Measurements from ENCODE around the gene C12orf76.

DNA sequence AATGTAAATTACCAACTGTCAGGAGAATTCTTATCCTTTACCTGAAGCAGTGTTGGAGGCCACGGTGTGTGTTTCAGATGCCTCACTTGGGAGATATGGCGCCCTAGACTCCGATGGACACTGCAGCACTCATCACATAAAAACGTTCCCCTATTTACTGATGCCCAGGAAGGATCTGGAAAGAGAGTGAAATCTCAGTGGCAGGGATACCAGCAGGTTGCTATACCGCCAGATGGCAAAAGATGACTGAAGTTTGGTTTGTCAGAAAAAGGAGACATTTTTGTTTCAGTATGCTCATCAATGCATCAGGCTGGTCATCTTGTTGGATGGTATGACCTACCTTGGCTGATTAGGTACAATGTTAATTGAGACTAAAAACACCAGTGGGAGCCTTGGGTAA lies 56.7 kb downstream of the C12orf76 start:
- TF ChIP-seq, protein P1, sequence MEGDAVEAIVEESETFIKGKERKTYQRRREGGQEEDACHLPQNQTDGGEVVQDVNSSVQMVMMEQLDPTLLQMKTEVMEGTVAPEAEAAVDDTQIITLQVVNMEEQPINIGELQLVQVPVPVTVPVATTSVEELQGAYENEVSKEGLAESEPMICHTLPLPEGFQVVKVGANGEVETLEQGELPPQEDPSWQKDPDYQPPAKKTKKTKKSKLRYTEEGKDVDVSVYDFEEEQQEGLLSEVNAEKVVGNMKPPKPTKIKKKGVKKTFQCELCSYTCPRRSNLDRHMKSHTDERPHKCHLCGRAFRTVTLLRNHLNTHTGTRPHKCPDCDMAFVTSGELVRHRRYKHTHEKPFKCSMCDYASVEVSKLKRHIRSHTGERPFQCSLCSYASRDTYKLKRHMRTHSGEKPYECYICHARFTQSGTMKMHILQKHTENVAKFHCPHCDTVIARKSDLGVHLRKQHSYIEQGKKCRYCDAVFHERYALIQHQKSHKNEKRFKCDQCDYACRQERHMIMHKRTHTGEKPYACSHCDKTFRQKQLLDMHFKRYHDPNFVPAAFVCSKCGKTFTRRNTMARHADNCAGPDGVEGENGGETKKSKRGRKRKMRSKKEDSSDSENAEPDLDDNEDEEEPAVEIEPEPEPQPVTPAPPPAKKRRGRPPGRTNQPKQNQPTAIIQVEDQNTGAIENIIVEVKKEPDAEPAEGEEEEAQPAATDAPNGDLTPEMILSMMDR (conservative IDR thresholded peaks at IDR 0.05; ENCODE audit: low read depth in 2 of 2), result no peak
- TF ChIP-seq ZNF114 (CRISPR knock-in tag; IDR thresholded peaks at IDR 0.05) (no peak), EZH2phosphoT487 (IDR thresholded peaks at IDR 0.05; ENCODE audit: unreplicated experiment) (no peak), JUNB (IDR thresholded peaks at IDR 0.05; ENCODE audit: unreplicated experiment) (no peak), POLR2AphosphoS5 (IDR thresholded peaks at IDR 0.05; ENCODE audit: low read depth) (no peak), EZH2 (IDR thresholded peaks at IDR 0.05; ENCODE audit: low read depth, unreplicated experiment) (no peak), CREB1 (CRISPR knock-in tag; IDR thresholded peaks at IDR 0.05; ENCODE audit: low read depth) (no peak)
- TF ChIP-seq, protein P2, sequence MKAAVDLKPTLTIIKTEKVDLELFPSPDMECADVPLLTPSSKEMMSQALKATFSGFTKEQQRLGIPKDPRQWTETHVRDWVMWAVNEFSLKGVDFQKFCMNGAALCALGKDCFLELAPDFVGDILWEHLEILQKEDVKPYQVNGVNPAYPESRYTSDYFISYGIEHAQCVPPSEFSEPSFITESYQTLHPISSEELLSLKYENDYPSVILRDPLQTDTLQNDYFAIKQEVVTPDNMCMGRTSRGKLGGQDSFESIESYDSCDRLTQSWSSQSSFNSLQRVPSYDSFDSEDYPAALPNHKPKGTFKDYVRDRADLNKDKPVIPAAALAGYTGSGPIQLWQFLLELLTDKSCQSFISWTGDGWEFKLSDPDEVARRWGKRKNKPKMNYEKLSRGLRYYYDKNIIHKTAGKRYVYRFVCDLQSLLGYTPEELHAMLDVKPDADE (IDR thresholded peaks at IDR 0.05), result no peak
- TF ChIP-seq, protein P3, sequence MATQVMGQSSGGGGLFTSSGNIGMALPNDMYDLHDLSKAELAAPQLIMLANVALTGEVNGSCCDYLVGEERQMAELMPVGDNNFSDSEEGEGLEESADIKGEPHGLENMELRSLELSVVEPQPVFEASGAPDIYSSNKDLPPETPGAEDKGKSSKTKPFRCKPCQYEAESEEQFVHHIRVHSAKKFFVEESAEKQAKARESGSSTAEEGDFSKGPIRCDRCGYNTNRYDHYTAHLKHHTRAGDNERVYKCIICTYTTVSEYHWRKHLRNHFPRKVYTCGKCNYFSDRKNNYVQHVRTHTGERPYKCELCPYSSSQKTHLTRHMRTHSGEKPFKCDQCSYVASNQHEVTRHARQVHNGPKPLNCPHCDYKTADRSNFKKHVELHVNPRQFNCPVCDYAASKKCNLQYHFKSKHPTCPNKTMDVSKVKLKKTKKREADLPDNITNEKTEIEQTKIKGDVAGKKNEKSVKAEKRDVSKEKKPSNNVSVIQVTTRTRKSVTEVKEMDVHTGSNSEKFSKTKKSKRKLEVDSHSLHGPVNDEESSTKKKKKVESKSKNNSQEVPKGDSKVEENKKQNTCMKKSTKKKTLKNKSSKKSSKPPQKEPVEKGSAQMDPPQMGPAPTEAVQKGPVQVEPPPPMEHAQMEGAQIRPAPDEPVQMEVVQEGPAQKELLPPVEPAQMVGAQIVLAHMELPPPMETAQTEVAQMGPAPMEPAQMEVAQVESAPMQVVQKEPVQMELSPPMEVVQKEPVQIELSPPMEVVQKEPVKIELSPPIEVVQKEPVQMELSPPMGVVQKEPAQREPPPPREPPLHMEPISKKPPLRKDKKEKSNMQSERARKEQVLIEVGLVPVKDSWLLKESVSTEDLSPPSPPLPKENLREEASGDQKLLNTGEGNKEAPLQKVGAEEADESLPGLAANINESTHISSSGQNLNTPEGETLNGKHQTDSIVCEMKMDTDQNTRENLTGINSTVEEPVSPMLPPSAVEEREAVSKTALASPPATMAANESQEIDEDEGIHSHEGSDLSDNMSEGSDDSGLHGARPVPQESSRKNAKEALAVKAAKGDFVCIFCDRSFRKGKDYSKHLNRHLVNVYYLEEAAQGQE (IDR thresholded peaks at IDR 0.05; ENCODE audit: unreplicated experiment), result no peak

Data from GM23338 (cell line).